Raji (cell line): Measurements from ENCODE around the gene PALM2AKAP2.

Experiments
- POLR2A ChIP-seq: IDR thresholded peaks from 2 replicates; pipeline ENCODE4 v1.6.1; 2011; ENCODE audit warnings: low read depth, low read length, control low read depth; ENCODE audit not compliant: insufficient read depth

Gene PALM2AKAP2

GRCh38 chr9:109791003-109791677 is 11.1 kb downstream of the PALM2AKAP2 start:
- TF ChIP-seq POLR2A: no peak

DNA sequence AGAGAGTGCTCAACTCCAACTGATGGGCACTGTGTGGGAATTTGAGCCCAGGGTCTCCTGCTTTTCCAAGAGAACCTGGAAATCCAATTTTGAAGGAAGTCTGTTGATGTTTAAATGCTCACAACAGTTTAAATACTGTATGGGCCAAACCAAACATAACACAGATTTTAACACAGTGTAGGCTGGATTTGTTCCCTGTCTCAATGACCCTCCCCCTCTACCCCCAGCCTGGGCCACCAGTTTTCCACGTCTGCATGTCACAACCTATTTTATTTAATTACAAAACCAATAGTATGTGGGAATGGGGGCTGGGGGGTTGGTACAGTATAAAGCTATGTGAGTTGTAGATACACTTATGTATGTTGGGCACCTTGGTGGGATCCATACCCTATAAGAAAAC is 11.7 kb downstream of the PALM2AKAP2 start:
- no peak for TF ChIP-seq POLR2A

GRCh38 chr9:109792951-109793546 is 13.1 kb downstream of the PALM2AKAP2 start:
- no peak for TF ChIP-seq POLR2A

DNA sequence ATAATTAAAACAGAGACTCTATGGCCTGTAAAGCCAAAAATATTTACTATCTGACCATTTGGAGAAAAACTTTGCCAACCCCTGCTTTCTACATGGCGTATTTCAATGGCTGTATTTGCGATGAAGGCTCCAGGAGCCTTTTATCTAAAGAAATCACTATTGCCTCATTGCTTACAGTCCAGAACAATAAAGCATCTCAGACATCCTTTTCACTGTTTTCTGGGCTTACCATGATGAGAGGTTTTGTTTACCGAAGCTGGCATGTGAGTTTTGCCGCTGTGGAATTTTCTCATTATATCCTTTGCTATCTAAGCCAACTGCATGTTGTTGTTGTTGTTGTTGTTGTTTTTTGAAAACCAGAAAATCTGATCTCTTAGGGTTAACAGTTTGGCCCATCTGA is 13.9 kb downstream of the PALM2AKAP2 start:
- TF ChIP-seq POLR2A: no peak

GRCh38 chr9:109794361-109795012 is 14.5 kb downstream of the PALM2AKAP2 start:
- no peak for TF ChIP-seq POLR2A

DNA sequence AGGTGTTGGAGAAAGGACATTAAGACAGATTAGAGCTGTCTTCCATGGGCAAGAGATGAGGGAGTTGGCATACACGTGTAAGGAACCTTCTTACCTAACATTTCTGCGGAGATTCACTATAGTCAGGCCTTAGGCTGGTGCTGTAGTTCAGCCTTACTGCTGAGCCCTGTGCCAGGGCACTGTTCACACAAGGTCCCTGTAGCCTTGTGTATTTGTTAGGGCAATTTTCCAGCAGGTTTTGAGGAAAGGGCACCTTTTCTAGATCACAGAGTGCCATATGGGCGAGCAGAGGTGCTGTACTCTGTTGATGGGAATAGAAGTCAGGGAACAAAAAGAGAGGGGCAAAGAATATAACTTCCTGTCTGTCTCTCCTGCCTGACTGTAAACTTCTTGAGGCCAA is 15.6 kb downstream of the PALM2AKAP2 start:
- TF ChIP-seq POLR2A: no peak

DNA sequence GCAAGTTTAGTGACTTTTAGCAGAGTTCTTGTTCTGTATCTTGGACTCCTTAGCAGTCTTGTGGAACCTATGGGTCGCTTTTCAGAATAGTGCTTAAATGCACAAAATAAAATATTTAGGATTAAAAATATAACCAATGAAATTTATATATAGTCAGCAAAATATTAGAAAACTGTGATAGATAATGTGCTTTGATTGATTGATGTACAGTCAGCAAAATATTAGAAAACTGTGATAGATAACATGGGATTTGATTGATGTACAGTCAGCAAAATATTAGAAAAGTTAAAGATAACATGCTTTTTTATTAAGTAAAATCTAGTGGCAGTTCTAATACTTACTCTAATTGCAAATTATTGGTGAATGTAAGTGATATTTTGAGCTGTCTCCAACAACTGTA is 16.1 kb downstream of the PALM2AKAP2 start:
- no peak for TF ChIP-seq POLR2A

GRCh38 chr9:109797006-109797405 is 17.0 kb downstream of the PALM2AKAP2 start:
- no peak for TF ChIP-seq POLR2A

DNA sequence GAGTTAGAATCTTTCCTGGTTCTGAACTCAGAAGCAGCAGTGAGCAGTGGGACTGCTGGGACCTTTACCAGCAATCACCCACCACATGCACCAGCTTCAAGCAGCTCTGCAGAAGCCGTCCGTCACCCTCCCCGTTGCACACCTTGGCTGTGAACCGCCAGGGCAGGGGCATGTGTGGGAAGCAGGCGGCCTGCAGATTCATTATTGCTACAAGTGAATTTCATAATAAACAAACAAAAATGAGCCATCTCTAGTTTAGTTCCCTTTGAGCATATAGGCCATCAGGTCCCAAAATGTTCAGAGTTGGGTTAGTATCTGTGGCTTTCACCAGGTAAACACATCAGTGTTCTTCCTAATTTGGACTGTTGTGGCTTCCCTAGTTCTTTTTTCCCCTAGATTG is 17.5 kb downstream of the PALM2AKAP2 start:
- TF ChIP-seq POLR2A: no peak

- no peak for TF ChIP-seq POLR2A
Observed at GRCh38 chr9:109799141-109799540, 19.1 kb downstream of the PALM2AKAP2 start.

- TF ChIP-seq POLR2A: no peak
Observed at GRCh38 chr9:109799792-109800191, 19.8 kb downstream of the PALM2AKAP2 start.

DNA sequence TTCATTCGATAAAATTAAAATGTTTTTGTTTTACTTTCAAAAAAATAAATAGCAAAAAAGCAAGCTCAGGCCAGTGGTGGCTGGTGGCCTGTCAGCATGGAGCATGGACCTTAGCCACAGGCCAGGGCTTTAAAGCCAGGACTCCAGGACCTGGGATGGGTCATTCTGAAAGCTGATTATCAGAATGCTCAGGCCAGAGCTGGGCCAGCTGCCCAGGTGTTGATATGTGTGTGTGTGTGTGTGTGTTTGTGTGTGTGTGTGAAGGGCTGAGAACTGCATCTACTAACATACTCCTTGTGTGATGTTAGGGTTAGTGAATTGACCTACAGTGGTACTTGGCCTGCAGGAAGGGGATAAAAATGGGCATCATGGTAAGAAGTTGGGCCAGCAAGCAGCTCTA is 21.5 kb downstream of the PALM2AKAP2 start:
- no peak for TF ChIP-seq POLR2A

- no peak for TF ChIP-seq POLR2A
Observed at GRCh38 chr9:109802491-109802890, 22.5 kb downstream of the PALM2AKAP2 start.

- TF ChIP-seq POLR2A: no peak
Observed at GRCh38 chr9:109805050-109805449, 25.1 kb downstream of the PALM2AKAP2 start.

GRCh38 chr9:109806506-109807115 is 26.6 kb downstream of the PALM2AKAP2 start:
- TF ChIP-seq POLR2A: no peak

GRCh38 chr9:109811876-109812275 is 31.9 kb downstream of the PALM2AKAP2 start:
- TF ChIP-seq POLR2A: no peak
